NK-92 (cell line): Measurements from ENCODE around the gene CD300LB.
"Not testable (repeated sequence)": the region's sequence is repeated elsewhere in the genome, so short reads cannot be mapped to it uniquely, and the experiment has no call there.

Experiments used
- DNase-seq: peaks from one replicate; lab custom pipeline; 2025; ENCODE audit not compliant: unreplicated experiment; lab: John Stamatoyannopoulos, UW

CD300LB gene

GRCh38 chr17:74525781-74526288, 5.4 kb downstream of the CD300LB start:
- DNase-seq, result no peak

GRCh38 chr17:74525465-74525725, 5.9 kb downstream of the CD300LB start:
- DNase-seq, result no peak

- DNase-seq, result no peak
Observed at GRCh38 chr17:74524653-74525464, 6.4 kb downstream of the CD300LB start.

- DNase-seq, result no peak
Observed at GRCh38 chr17:74523308-74523707, 8.0 kb downstream of the CD300LB start.

GRCh38 chr17:74522381-74523105, 8.7 kb downstream of the CD300LB start:
- DNase-seq, result no peak

- no peak for DNase-seq
Observed at GRCh38 chr17:74521701-74522201, 9.5 kb downstream of the CD300LB start.

GRCh38 chr17:74520790-74521480, 10.3 kb downstream of the CD300LB start:
- no peak for DNase-seq

- no peak for DNase-seq
Observed at GRCh38 chr17:74520016-74520434, 11.2 kb downstream of the CD300LB start.

GRCh38 chr17:74518413-74518981, 12.8 kb downstream of the CD300LB start:
- not testable (repeated sequence) for DNase-seq

- no peak for DNase-seq
Observed at GRCh38 chr17:74516561-74517328, 14.5 kb downstream of the CD300LB start.

- DNase-seq, result no peak
Observed at GRCh38 chr17:74515941-74516340, 15.3 kb downstream of the CD300LB start.

- DNase-seq, result no peak
Observed at GRCh38 chr17:74514632-74515334, 16.5 kb downstream of the CD300LB start.

GRCh38 chr17:74513987-74514631, 17.2 kb downstream of the CD300LB start:
- DNase-seq, result no peak

- DNase-seq, result no peak
Observed at GRCh38 chr17:74512624-74513091, 18.6 kb downstream of the CD300LB start.

- no peak for DNase-seq
Observed at GRCh38 chr17:74512036-74512435, 19.2 kb downstream of the CD300LB start.

GRCh38 chr17:74508156-74508555, 23.1 kb downstream of the CD300LB start:
- no peak for DNase-seq

- DNase-seq, result not testable (repeated sequence)
Observed at GRCh38 chr17:74503949-74504348, 27.3 kb downstream of the CD300LB start.

- no peak for DNase-seq
Observed at GRCh38 chr17:74502861-74503260, 28.4 kb downstream of the CD300LB start.

GRCh38 chr17:74499992-74500391, 31.3 kb downstream of the CD300LB start:
- no peak for DNase-seq
